H1 (cell line): ENCODE data around the gene LDAH.

Source experiments
- CEBPB ChIP-seq: IDR thresholded peaks from 2 replicates; pipeline ENCODE4 v1.6.1; 2012; ENCODE audit warnings: low read depth, low read length
- CHD2 ChIP-seq: IDR thresholded peaks from 2 replicates; pipeline ENCODE4 v1.6.1; 2012; ENCODE audit warnings: low read length, improper control_type of control experiment
- CTBP2 ChIP-seq: IDR thresholded peaks from 2 replicates; pipeline ENCODE4 v1.7.0; 2011; ENCODE audit warnings: borderline replicate concordance, mild to moderate bottlenecking, moderate library complexity, mixed read lengths, low read length; ENCODE audit not compliant: insufficient read depth, insufficient read length
- EZH2 ChIP-seq: fragments of 200-600 bp; sonication (generic); IDR thresholded peaks from 2 replicates; pipeline ENCODE4 v1.7.1; 2012; ENCODE audit warnings: low read depth, mild to moderate bottlenecking, moderate library complexity, low read length, inconsistent platforms; ENCODE audit not compliant: severe bottlenecking
- POLR2A ChIP-seq, 2 experiments: IDR thresholded peaks; 1 replicate in 1 of 2; 2 replicates in 1 of 2; pipeline ENCODE4 v1.6.1; 2011; ENCODE audit warnings: low read depth in 2 of 2, low read length in 2 of 2, mild to moderate bottlenecking in 2 of 2; ENCODE audit errors: control extremely low read depth in 1 of 2
- POLR2AphosphoS5 ChIP-seq: IDR thresholded peaks from 2 replicates; pipeline ENCODE4 v1.6.1; 2011; ENCODE audit warnings: low read depth, low read length
- SP4 ChIP-seq: IDR thresholded peaks from 2 replicates; pipeline ENCODE4 v1.6.1; 2012; ENCODE audit warnings: low read length, inconsistent platforms
- TAF7 ChIP-seq: optimal IDR thresholded peaks from 2 replicates; pipeline ENCODE3; 2011; ENCODE audit warnings: low read depth, mild to moderate bottlenecking, inconsistent platforms, low read length, moderate library complexity, borderline replicate concordance
- TF ChIP-seq, protein P1 (sequence below): IDR thresholded peaks from 2 replicates; pipeline ENCODE4 v1.6.1; 2012; ENCODE audit warnings: low read length, inconsistent platforms
- TF ChIP-seq, protein P2 (sequence below), 3 experiments: IDR thresholded peaks; 1 replicate in 2 of 3; 2 replicates in 1 of 3; pipeline versions ENCODE4 v1.5.1 to v1.6.1; 2011; ENCODE audit warnings: low read length in 3 of 3, mild to moderate bottlenecking in 3 of 3, inconsistent platforms in 2 of 3, low read depth in 1 of 3, moderate library complexity in 1 of 3; ENCODE audit not compliant: insufficient read depth in 1 of 3; ENCODE audit errors: control extremely low read depth in 1 of 3
- TF ChIP-seq, protein P3 (sequence below): IDR thresholded peaks from 2 replicates; pipeline ENCODE4 v1.6.1; 2011; ENCODE audit warnings: low read depth, mild to moderate bottlenecking, low read length; ENCODE audit not compliant: insufficient read depth
- TF ChIP-seq, protein P4 (sequence below): fragments of 300-600 bp; sonication (generic); IDR thresholded peaks from 2 replicates; pipeline ENCODE4 v1.7.1; 2012; ENCODE audit warnings: low read length, moderate library complexity, mild to moderate bottlenecking, inconsistent platforms; ENCODE audit not compliant: insufficient replicate concordance

DNA sequence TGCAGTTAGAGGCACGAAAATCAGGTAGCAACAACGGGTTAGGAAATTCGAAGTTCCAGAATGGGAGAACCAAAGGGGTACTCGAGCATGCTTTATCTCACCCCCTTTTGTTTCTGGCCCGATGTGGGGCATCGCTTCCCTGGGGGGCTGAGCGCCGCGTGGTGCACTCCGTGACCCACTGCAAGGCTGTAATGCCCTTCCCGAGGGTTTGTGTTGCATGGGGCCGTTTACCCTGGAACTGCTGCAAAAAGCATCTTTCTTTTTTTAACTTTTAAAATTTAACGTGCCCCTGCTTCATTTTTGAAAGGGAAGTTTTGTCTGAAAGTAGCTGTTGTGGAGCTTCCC lies 151.2 kb downstream of the LDAH start:
- TF ChIP-seq CTBP2 (no peak), SP4 (no peak), POLR2A (IDR thresholded peaks at IDR 0.05; ENCODE audit: control extremely low read depth in 1 of 2, low read depth in 2 of 2, low read length in 2 of 2) (no peak), EZH2 (no peak), TAF7 (no peak), POLR2AphosphoS5 (no peak), CEBPB (no peak), CHD2 (no peak)
- TF ChIP-seq, protein P1, sequence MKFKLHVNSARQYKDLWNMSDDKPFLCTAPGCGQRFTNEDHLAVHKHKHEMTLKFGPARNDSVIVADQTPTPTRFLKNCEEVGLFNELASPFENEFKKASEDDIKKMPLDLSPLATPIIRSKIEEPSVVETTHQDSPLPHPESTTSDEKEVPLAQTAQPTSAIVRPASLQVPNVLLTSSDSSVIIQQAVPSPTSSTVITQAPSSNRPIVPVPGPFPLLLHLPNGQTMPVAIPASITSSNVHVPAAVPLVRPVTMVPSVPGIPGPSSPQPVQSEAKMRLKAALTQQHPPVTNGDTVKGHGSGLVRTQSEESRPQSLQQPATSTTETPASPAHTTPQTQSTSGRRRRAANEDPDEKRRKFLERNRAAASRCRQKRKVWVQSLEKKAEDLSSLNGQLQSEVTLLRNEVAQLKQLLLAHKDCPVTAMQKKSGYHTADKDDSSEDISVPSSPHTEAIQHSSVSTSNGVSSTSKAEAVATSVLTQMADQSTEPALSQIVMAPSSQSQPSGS: no peak
- TF ChIP-seq, protein P2, sequence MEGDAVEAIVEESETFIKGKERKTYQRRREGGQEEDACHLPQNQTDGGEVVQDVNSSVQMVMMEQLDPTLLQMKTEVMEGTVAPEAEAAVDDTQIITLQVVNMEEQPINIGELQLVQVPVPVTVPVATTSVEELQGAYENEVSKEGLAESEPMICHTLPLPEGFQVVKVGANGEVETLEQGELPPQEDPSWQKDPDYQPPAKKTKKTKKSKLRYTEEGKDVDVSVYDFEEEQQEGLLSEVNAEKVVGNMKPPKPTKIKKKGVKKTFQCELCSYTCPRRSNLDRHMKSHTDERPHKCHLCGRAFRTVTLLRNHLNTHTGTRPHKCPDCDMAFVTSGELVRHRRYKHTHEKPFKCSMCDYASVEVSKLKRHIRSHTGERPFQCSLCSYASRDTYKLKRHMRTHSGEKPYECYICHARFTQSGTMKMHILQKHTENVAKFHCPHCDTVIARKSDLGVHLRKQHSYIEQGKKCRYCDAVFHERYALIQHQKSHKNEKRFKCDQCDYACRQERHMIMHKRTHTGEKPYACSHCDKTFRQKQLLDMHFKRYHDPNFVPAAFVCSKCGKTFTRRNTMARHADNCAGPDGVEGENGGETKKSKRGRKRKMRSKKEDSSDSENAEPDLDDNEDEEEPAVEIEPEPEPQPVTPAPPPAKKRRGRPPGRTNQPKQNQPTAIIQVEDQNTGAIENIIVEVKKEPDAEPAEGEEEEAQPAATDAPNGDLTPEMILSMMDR (IDR thresholded peaks at IDR 0.05; ENCODE audit: control extremely low read depth in 1 of 3, insufficient read depth in 1 of 3, low read depth in 1 of 3, low read length in 3 of 3): no peak
- TF ChIP-seq, protein P3, sequence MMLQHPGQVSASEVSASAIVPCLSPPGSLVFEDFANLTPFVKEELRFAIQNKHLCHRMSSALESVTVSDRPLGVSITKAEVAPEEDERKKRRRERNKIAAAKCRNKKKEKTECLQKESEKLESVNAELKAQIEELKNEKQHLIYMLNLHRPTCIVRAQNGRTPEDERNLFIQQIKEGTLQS: no peak
- TF ChIP-seq, protein P4, sequence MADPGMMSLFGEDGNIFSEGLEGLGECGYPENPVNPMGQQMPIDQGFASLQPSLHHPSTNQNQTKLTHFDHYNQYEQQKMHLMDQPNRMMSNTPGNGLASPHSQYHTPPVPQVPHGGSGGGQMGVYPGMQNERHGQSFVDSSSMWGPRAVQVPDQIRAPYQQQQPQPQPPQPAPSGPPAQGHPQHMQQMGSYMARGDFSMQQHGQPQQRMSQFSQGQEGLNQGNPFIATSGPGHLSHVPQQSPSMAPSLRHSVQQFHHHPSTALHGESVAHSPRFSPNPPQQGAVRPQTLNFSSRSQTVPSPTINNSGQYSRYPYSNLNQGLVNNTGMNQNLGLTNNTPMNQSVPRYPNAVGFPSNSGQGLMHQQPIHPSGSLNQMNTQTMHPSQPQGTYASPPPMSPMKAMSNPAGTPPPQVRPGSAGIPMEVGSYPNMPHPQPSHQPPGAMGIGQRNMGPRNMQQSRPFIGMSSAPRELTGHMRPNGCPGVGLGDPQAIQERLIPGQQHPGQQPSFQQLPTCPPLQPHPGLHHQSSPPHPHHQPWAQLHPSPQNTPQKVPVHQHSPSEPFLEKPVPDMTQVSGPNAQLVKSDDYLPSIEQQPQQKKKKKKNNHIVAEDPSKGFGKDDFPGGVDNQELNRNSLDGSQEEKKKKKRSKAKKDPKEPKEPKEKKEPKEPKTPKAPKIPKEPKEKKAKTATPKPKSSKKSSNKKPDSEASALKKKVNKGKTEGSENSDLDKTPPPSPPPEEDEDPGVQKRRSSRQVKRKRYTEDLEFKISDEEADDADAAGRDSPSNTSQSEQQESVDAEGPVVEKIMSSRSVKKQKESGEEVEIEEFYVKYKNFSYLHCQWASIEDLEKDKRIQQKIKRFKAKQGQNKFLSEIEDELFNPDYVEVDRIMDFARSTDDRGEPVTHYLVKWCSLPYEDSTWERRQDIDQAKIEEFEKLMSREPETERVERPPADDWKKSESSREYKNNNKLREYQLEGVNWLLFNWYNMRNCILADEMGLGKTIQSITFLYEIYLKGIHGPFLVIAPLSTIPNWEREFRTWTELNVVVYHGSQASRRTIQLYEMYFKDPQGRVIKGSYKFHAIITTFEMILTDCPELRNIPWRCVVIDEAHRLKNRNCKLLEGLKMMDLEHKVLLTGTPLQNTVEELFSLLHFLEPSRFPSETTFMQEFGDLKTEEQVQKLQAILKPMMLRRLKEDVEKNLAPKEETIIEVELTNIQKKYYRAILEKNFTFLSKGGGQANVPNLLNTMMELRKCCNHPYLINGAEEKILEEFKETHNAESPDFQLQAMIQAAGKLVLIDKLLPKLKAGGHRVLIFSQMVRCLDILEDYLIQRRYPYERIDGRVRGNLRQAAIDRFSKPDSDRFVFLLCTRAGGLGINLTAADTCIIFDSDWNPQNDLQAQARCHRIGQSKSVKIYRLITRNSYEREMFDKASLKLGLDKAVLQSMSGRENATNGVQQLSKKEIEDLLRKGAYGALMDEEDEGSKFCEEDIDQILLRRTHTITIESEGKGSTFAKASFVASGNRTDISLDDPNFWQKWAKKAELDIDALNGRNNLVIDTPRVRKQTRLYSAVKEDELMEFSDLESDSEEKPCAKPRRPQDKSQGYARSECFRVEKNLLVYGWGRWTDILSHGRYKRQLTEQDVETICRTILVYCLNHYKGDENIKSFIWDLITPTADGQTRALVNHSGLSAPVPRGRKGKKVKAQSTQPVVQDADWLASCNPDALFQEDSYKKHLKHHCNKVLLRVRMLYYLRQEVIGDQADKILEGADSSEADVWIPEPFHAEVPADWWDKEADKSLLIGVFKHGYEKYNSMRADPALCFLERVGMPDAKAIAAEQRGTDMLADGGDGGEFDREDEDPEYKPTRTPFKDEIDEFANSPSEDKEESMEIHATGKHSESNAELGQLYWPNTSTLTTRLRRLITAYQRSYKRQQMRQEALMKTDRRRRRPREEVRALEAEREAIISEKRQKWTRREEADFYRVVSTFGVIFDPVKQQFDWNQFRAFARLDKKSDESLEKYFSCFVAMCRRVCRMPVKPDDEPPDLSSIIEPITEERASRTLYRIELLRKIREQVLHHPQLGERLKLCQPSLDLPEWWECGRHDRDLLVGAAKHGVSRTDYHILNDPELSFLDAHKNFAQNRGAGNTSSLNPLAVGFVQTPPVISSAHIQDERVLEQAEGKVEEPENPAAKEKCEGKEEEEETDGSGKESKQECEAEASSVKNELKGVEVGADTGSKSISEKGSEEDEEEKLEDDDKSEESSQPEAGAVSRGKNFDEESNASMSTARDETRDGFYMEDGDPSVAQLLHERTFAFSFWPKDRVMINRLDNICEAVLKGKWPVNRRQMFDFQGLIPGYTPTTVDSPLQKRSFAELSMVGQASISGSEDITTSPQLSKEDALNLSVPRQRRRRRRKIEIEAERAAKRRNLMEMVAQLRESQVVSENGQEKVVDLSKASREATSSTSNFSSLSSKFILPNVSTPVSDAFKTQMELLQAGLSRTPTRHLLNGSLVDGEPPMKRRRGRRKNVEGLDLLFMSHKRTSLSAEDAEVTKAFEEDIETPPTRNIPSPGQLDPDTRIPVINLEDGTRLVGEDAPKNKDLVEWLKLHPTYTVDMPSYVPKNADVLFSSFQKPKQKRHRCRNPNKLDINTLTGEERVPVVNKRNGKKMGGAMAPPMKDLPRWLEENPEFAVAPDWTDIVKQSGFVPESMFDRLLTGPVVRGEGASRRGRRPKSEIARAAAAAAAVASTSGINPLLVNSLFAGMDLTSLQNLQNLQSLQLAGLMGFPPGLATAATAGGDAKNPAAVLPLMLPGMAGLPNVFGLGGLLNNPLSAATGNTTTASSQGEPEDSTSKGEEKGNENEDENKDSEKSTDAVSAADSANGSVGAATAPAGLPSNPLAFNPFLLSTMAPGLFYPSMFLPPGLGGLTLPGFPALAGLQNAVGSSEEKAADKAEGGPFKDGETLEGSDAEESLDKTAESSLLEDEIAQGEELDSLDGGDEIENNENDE: no peak
